K562 (cell line): Measurements from ENCODE around the gene SP6. TPM values are rescaled to one million over a fixed set of nuclear protein-coding genes. Genes with fewer than 3 reads are reported as not detected.
A peak's percentile ranks its signal among the peaks of the same experiment; 100 is the strongest.

Experiments used
- ATF4 ChIP-seq: fragments of 450-650 bp; formaldehyde crosslinking; IDR thresholded peaks from 2 replicates; pipeline ENCODE4 v1.4.0; 2022; ENCODE audit warnings: mild to moderate bottlenecking, moderate library complexity
- BHLHE40 ChIP-seq: IDR thresholded peaks from 2 replicates; pipeline ENCODE4 v1.6.1; 2011; ENCODE audit warnings: low read length, improper control_type of control experiment
- BRD4 ChIP-seq: fragments of 200-600 bp; sonication (generic); IDR thresholded peaks from 2 replicates; pipeline ENCODE4 v1.6.1; 2017; ENCODE audit warnings: inconsistent platforms
- CHAMP1 ChIP-seq: fragments of 450-650 bp; IDR thresholded peaks from 2 replicates; pipeline ENCODE4 v1.6.1; 2016; ENCODE audit warnings: mild to moderate bottlenecking
- CREB1 ChIP-seq, 2 experiments: sonication (generic) in 1 of 2; formaldehyde crosslinking in 1 of 2; IDR thresholded peaks; 2 replicates each; pipeline versions ENCODE4 v1.6.1 to v1.8.0; 2012 to 2022; ENCODE audit warnings: inconsistent platforms in 1 of 2, mild to moderate bottlenecking in 1 of 2, missing genetic modification reagents in 1 of 2, moderate library complexity in 1 of 2
- CREB3 ChIP-seq: fragments of 450-650 bp; conservative IDR thresholded peaks from 2 replicates; pipeline ENCODE4 v1.6.1; 2016; ENCODE audit warnings: missing genetic modification characterization, low read depth, mild to moderate bottlenecking, missing compliant biosample characterization, moderate library complexity
- DIDO1 ChIP-seq: fragments of 450-650 bp; IDR thresholded peaks from 2 replicates; pipeline ENCODE4 v1.6.1; 2016; ENCODE audit warnings: low read depth, missing biosample characterization, missing genetic modification characterization
- DNMT1 ChIP-seq: fragments of 450-650 bp; IDR thresholded peaks from 2 replicates; pipeline ENCODE4 v1.6.1; 2016; ENCODE audit warnings: antibody characterized with exemption, mild to moderate bottlenecking
- FUS ChIP-seq: fragments of 200-400 bp; formaldehyde crosslinking; optimal IDR thresholded peaks from 2 replicates; pipeline ENCODE3; 2017; ENCODE audit warnings: low read depth, low read length
- MEIS2 ChIP-seq: fragments of 450-650 bp; IDR thresholded peaks from 2 replicates; pipeline ENCODE4 v1.6.1; 2014; ENCODE audit warnings: mild to moderate bottlenecking; ENCODE audit not compliant: partially characterized antibody
- RB1 ChIP-seq: fragments of 450-650 bp; IDR thresholded peaks from 2 replicates; pipeline ENCODE4 v1.6.1; 2017; ENCODE audit warnings: low read depth, mild to moderate bottlenecking
- SFPQ ChIP-seq: fragments of 200-400 bp; formaldehyde crosslinking; IDR thresholded peaks from 2 replicates; pipeline ENCODE4 v1.6.1; 2017; ENCODE audit warnings: mild to moderate bottlenecking, low read depth, low read length, moderate library complexity
- TCF7L2 ChIP-seq: fragments of 150-350 bp; IDR thresholded peaks from 2 replicates; pipeline ENCODE4 v1.6.1; 2016; ENCODE audit warnings: low read depth, mild to moderate bottlenecking, low read length, moderate library complexity
- ZFPM2 ChIP-seq: fragments of 250-450 bp; sonication (Bioruptor Pico); IDR thresholded peaks from 2 replicates; pipeline ENCODE4 v1.5.1; 2022; ENCODE audit warnings: mild to moderate bottlenecking
- ZNF124 ChIP-seq: sonication (generic); formaldehyde crosslinking; IDR thresholded peaks from 2 replicates; pipeline ENCODE4 v1.8.1; 2022; ENCODE audit warnings: missing genetic modification reagents
- ZNF347 ChIP-seq: fragments of 450-650 bp; formaldehyde crosslinking; IDR thresholded peaks from 2 replicates; pipeline ENCODE4 v1.4.0; 2020; ENCODE audit warnings: low read depth, mild to moderate bottlenecking, moderate library complexity
- ZNF77 ChIP-seq: fragments of 250-450 bp; sonication (Bioruptor Pico); IDR thresholded peaks from 2 replicates; pipeline ENCODE4 v1.5.0; 2020
- polyA plus RNA-seq, 8 experiments: library from polyadenylated mRNA; depleted of rRNA in 4 of 8; stranded (reverse) in 5 of 8; unstranded in 3 of 8; fragments of >200 nt; fragmentation: Nextera tagmentation in 2 of 8; fragmentation: Illumina TruSeq in 1 of 8; extraction: Ambion mirVana in 2 of 8; extraction: Trizol in 1 of 8; gene quantifications; 2 replicates each; pipeline versions ENCODE4 v1.2.1 to v1.2.3, GENCODE V29; 2011 to 2014; ENCODE audit warnings: inconsistent platforms in 1 of 8, missing spikeins in 1 of 8
- total RNA-seq, 7 experiments: library from RNA; depleted of rRNA in 6 of 7; stranded (reverse); fragments of >200 nt in 6 of 7; fragmentation: Illumina TruSeq in 2 of 7; extraction: Trizol in 2 of 7; gene quantifications; 2 replicates each; pipeline versions ENCODE4 v1.2.1 to v1.2.3, GENCODE V29; 2011 to 2021; ENCODE audit warnings: low replicate concordance in 1 of 7
- TF ChIP-seq, protein P1 (sequence below): sonication (generic); formaldehyde crosslinking; IDR thresholded peaks from 2 replicates; pipeline ENCODE4 v1.8.0; 2022; ENCODE audit warnings: mild to moderate bottlenecking, missing genetic modification reagents
- TF ChIP-seq, protein P2 (sequence below): fragments of 250-450 bp; sonication (Bioruptor Pico); IDR thresholded peaks from 2 replicates; pipeline ENCODE4 v1.8.0; 2022; ENCODE audit warnings: inconsistent platforms

Gene SP6
- total and polyA plus RNA-seq, 9 of the 15 experiments (the other 6 are each of a cell fraction or from before 2014, with no cell fraction given): 0.11 to 7.9 (median 2.2) TPM

DNA sequence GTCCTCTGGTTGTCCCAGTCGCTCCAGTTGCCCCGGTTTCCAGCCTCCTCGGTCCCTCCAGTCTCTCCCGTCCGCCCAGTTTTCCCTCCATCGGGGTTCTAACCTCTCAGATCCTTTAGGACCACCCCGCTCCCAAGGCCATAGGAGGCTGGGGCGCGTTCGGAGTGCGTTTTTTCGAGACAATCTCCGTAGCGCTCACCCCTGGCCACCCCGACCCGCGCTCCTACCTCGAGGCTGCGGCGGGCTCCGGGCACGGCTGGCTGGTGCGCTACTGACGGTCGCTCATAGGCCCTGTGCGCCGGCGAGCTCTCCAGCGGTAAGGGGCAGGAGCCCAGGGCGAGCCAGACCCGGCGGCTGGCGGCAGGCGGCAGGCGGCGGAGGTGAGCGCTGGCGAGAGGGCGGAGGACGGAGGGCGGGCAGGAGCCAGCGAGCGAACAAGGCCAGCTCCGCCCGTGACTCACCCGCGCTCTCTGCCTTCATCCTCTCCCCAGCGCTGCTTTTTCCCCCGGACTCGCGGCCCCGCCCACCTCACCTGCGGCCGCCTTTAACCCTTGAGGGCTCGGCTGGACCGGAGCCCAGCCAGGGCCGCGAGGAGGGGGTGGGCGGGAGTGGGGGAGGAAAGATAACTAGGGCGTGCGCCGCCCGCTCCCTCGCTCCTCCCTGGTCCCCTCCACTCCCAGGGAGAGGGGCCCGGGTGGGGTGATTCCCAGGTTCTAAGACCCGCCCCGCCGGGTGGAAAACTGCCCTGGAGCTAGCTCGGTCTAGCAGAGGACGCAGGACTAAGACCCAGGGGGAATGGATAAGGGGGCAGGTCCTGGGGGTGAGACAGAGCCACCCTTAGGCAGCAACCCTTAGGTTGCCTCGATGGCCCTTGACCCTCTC lies at the start of gene SP6 (continued):
- TF ChIP-seq CREB1 (IDR thresholded peaks at IDR 0.05) (no peak), CREB1 (CRISPR knock-in tag; IDR thresholded peaks at IDR 0.05) (peak; percentile 59), BHLHE40 (peak; percentile 81), ZNF124 (no peak), ZNF347 (CRISPR knock-in tag) (no peak), ATF4 (CRISPR knock-in tag) (no peak), MEIS2 (no peak), ZNF77 (CRISPR knock-in tag) (no peak), CHAMP1 (no peak), DIDO1 (tag) (no peak), FUS (no peak), RB1 (peak; percentile 68; the same call in 1 of the 2 replicates), ZFPM2 (no peak), TCF7L2 (no peak), DNMT1 (no peak), CREB3 (tag) (no peak), SFPQ (no peak), BRD4 (no peak)
- TF ChIP-seq, protein P1, sequence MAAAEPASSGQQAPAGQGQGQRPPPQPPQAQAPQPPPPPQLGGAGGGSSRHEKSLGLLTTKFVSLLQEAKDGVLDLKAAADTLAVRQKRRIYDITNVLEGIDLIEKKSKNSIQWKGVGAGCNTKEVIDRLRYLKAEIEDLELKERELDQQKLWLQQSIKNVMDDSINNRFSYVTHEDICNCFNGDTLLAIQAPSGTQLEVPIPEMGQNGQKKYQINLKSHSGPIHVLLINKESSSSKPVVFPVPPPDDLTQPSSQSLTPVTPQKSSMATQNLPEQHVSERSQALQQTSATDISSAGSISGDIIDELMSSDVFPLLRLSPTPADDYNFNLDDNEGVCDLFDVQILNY (CRISPR knock-in tag): no peak
- TF ChIP-seq, protein P2, sequence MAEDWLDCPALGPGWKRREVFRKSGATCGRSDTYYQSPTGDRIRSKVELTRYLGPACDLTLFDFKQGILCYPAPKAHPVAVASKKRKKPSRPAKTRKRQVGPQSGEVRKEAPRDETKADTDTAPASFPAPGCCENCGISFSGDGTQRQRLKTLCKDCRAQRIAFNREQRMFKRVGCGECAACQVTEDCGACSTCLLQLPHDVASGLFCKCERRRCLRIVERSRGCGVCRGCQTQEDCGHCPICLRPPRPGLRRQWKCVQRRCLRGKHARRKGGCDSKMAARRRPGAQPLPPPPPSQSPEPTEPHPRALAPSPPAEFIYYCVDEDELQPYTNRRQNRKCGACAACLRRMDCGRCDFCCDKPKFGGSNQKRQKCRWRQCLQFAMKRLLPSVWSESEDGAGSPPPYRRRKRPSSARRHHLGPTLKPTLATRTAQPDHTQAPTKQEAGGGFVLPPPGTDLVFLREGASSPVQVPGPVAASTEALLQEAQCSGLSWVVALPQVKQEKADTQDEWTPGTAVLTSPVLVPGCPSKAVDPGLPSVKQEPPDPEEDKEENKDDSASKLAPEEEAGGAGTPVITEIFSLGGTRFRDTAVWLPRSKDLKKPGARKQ (CRISPR knock-in tag): no peak
